ENCODE results near the gene TNNI2. TPM values are rescaled to one million over a fixed set of nuclear protein-coding genes. Genes with fewer than 3 reads are reported as not detected.

The TNNI2 gene
- total RNA-seq, 1 experiment from 2014 or later = not detected

DNA sequence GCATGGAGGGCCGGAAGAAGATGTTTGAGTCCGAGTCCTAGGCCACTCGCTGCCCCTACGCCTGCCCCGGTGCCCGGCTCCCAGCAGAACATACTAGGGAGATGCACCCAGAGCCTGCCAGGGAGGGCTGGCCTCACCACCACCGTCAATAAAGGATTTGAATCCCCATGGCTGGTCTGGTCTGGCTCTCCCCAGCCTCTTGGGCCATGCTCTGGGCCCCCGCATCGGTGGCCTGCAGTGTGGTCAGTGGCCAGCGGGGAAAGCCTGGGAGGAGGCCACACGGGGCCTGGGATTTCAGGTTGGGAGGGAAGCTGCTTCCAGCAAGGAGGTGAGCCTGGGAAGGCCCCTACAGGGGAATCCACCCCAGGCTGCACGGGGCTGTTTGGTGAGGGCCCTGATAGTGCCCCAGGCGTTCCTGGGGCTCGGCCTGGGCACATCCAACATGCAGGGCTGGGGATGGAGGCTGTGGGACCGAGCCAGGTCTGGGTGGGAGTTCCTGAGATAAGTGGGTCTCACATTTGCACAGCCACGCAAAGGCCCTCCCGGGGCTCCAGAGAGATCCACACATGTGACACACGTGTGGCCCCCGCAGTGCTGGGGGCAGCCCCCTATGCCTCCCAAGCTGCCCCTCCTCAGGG lies 2.8 kb downstream of the TNNI2 start:
- Histone ChIP-seq H3K4me3 (ENCODE audit: low read depth, low read length, poor library complexity, severe bottlenecking) (no peak overlapping the region), H3K4me1 (ENCODE audit: insufficient read depth, low read length, poor library complexity, severe bottlenecking) (no peaks in the 10 kb centered on the region), H3K36me3 (ENCODE audit: insufficient read depth, low read length, poor library complexity, severe bottlenecking) (no peaks in the 10 kb centered on the region), H3K9me3 (ENCODE audit: low read depth, low read length, poor library complexity, severe bottlenecking) (no peaks in the 10 kb centered on the region), H3K27me3 (replicated peaks; ENCODE audit: insufficient read depth, low read depth, low read length, poor library complexity) (peaks cover 9% of the 10 kb centered on the region), H3K27ac (ENCODE audit: low read depth, low read length, poor library complexity, severe bottlenecking) (no peak overlapping the region)
- intact Hi-C loops (cut with micrococcal nuclease; ENCODE audit: unreplicated experiment) = no loop called here
- ChIA-PET CTCF (interaction anchor here (0.6 kb wide), 1 partner anchor 40 kb away, joined by 3 read pairs; no protein-coding TSS in a partner anchor), POLR2A (ENCODE audit: low non-redundant PET) (no interaction called here)
- no peak for DNase-seq (ENCODE audit: low spot score)
- no peak for TF ChIP-seq EZH2 (IDR thresholded peaks at IDR 0.05; ENCODE audit: borderline replicate concordance, low read depth, low read length, poor library complexity, severe bottlenecking)
- TF ChIP-seq, protein P1, sequence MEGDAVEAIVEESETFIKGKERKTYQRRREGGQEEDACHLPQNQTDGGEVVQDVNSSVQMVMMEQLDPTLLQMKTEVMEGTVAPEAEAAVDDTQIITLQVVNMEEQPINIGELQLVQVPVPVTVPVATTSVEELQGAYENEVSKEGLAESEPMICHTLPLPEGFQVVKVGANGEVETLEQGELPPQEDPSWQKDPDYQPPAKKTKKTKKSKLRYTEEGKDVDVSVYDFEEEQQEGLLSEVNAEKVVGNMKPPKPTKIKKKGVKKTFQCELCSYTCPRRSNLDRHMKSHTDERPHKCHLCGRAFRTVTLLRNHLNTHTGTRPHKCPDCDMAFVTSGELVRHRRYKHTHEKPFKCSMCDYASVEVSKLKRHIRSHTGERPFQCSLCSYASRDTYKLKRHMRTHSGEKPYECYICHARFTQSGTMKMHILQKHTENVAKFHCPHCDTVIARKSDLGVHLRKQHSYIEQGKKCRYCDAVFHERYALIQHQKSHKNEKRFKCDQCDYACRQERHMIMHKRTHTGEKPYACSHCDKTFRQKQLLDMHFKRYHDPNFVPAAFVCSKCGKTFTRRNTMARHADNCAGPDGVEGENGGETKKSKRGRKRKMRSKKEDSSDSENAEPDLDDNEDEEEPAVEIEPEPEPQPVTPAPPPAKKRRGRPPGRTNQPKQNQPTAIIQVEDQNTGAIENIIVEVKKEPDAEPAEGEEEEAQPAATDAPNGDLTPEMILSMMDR (conservative IDR thresholded peaks at IDR 0.05; ENCODE audit: low read depth, low read length) = no peak
- no TSS peak for BruUV-seq (replicated peaks)

DNA sequence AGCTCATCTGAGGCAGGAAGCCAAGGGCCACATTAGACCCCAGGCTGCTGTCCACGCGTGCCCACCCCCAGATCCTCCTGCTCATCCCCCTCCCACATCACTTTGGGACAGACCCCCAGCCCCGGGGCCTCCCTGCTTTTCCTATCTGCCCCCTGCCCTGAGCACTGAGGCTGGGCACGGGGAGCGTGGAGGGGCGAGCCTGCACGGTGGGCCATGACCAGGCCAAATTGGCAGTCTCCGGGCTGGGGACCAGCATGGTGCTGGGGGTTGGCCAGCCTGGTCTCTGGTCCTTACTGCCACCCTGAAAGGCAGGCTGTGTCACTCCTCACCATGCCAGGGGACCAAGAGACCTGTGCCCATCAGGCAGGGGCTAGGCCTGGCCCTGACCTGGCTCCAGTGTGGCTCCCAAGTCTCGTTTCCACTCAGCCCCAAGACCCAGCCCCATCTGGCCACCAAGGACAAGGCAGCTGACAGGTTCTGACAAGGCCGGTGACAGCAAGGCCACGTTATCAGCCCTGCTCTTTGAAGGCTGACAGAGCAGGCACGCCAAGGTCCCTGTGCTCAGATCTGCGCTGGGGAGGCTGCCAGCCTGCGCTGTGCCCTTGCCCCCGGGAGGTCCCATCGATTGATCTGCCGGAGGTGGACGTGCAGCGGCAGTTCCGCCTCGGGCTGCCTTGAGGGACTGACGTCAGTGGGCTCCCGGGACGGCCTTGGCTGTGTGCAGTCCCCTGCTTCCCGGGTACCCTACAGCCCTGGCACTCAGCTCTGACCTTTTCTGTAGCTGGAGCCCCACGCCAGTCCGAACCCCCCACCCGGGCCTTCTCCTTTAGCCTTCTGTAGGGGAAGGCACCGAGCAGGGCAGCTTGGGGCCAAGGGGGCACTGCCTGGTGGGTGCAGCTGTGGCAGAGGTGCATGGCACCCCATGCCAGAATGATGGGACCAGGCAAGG lies 3.6 kb downstream of the TNNI2 start:
- no TSS peak for BruUV-seq (replicated peaks)
- no peak for DNase-seq (ENCODE audit: low spot score)
- no peaks in the 10 kb centered on the region for H3K36me3 ChIP-seq (ENCODE audit: insufficient read depth, low read length, poor library complexity, severe bottlenecking)
- no peak overlapping the region for H3K4me3 ChIP-seq (ENCODE audit: low read depth, low read length, poor library complexity, severe bottlenecking)
- no peaks in the 10 kb centered on the region for H3K4me1 ChIP-seq (ENCODE audit: insufficient read depth, low read length, poor library complexity, severe bottlenecking)
- ChIA-PET POLR2A (ENCODE audit: low non-redundant PET) (no interaction called here), CTCF (no interaction called here)
- no peak overlapping the region for H3K27ac ChIP-seq (ENCODE audit: low read depth, low read length, poor library complexity, severe bottlenecking)
- intact Hi-C loops (cut with micrococcal nuclease; ENCODE audit: unreplicated experiment) = no loop called here
- peaks cover 9% of the 10 kb centered on the region for H3K27me3 ChIP-seq (replicated peaks; ENCODE audit: insufficient read depth, low read depth, low read length, poor library complexity)
- no peaks in the 10 kb centered on the region for H3K9me3 ChIP-seq (ENCODE audit: low read depth, low read length, poor library complexity, severe bottlenecking)
- TF ChIP-seq, protein P1 (conservative IDR thresholded peaks at IDR 0.05; ENCODE audit: low read depth, low read length) = no peak
- TF ChIP-seq EZH2 (IDR thresholded peaks at IDR 0.05; ENCODE audit: borderline replicate concordance, low read depth, low read length, poor library complexity, severe bottlenecking) = no peak

DNA sequence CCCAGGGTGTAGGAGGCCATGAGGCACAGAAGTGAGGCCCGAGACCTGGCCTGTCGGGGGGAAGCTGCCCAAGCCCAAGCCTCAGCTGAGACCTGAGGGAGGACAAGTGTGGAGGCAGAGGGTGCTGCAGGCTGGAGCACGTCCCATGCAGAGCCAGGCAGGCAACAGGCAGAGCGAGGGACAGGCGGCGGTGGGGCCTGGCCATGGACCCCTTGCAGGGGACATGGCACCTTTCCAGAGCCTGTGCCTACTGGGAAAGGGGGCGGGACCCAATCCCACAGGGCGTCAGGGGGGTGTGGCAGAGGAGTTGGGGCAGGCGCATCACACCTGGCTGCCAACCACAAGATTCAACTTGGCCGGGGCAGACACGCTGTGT lies 4.3 kb downstream of the TNNI2 start:
- ChIA-PET CTCF (no interaction called here), POLR2A (ENCODE audit: low non-redundant PET) (no interaction called here)
- TF ChIP-seq EZH2 (IDR thresholded peaks at IDR 0.05; ENCODE audit: borderline replicate concordance, low read depth, low read length, poor library complexity, severe bottlenecking) = no peak
- TF ChIP-seq, protein P1 (conservative IDR thresholded peaks at IDR 0.05; ENCODE audit: low read depth, low read length) = no peak
- Histone ChIP-seq H3K4me3 (ENCODE audit: low read depth, low read length, poor library complexity, severe bottlenecking) (no peak overlapping the region), H3K27me3 (replicated peaks; ENCODE audit: insufficient read depth, low read depth, low read length, poor library complexity) (peaks cover 9% of the 10 kb centered on the region), H3K4me1 (ENCODE audit: insufficient read depth, low read length, poor library complexity, severe bottlenecking) (no peaks in the 10 kb centered on the region), H3K27ac (ENCODE audit: low read depth, low read length, poor library complexity, severe bottlenecking) (no peak overlapping the region), H3K36me3 (ENCODE audit: insufficient read depth, low read length, poor library complexity, severe bottlenecking) (no peaks in the 10 kb centered on the region), H3K9me3 (ENCODE audit: low read depth, low read length, poor library complexity, severe bottlenecking) (no peaks in the 10 kb centered on the region)
- intact Hi-C loops (cut with micrococcal nuclease; ENCODE audit: unreplicated experiment) = no loop called here
- no TSS peak for BruUV-seq (replicated peaks)
- DNase-seq (ENCODE audit: low spot score) = no peak

Measured in A673 (cell line).